DMS 273 treated with DMSO at 0.1 percent for 48 hours (cell line): ENCODE data around the gene TRAF2.

Source experiments
- DNase-seq: peaks from one replicate; lab custom pipeline; 2025; lab: John Stamatoyannopoulos, UW

The TRAF2 gene

DNA sequence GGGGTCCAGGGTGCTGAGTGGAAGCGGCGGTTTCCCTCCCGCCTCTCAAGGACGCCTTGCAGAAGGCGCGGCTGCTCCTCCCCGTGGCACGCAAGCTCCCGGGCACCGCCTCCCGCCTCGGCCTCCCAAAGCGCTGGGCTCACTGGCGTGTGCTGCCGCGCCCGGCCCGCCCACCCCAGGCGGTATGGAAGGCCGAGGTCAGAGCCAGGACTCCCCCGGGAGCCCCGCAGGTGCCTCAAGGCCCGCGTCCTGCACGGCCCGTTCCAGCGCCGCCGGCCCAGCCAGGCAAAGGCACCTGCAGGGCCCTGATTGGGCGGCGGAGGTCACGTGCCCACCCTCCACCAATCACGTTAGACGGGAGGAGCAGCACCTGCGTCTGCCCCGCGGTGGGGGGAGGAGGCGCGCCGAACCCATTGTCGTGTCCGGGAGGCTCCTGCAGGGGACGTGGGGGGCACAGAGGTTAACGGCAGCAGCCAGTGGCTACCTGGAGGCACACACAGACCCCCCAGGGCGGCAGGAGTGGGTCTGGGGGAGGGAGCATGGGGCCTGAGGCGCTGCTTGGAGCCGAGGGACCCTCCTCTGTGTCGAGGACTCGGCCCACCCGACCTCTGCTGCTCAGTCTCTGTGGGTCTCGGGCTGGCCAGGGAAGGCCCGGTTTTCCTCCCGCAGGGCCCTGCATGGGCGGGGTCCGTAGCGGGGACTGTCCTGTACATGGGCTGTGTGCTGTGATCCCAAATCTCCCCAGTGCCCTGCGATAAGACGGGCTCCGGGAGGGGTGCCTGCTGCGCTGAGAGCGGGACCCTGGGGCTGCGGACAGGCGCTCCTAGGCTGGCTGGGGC is 63.7 kb downstream of the TRAF2 start:
- DNase-seq = peak; percentile 41

DNA sequence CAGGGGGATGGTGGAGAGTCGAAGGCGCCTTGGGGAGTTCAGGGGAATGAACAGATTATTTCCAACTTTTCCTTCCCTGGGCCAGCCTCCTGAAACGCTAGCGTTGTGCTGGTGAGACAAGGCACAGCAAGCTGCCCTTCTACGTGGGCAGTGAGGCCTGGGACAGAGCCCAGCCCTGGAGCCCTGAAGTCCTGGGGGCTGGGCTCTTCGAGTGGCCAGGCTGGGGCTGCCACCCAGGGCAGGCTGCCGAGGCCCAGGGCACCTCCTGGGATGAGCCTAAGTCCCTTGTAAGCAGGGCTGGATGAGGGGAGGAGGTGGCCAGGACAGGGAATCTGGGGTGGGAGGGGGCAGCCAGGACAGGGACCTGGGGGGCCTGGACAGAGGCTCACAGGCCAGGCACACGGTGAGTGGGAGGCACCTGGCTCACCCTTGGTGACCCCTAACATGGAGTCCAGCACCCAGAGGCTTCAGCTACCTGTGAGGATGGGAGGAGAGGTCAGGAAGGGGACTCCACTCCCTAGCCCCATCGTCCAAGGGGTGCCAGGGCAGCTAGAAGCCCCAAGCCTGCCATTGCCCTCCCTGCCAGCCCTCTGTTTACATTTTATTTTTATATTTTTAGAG is 64.5 kb downstream of the TRAF2 start:
- no peak for DNase-seq

DNA sequence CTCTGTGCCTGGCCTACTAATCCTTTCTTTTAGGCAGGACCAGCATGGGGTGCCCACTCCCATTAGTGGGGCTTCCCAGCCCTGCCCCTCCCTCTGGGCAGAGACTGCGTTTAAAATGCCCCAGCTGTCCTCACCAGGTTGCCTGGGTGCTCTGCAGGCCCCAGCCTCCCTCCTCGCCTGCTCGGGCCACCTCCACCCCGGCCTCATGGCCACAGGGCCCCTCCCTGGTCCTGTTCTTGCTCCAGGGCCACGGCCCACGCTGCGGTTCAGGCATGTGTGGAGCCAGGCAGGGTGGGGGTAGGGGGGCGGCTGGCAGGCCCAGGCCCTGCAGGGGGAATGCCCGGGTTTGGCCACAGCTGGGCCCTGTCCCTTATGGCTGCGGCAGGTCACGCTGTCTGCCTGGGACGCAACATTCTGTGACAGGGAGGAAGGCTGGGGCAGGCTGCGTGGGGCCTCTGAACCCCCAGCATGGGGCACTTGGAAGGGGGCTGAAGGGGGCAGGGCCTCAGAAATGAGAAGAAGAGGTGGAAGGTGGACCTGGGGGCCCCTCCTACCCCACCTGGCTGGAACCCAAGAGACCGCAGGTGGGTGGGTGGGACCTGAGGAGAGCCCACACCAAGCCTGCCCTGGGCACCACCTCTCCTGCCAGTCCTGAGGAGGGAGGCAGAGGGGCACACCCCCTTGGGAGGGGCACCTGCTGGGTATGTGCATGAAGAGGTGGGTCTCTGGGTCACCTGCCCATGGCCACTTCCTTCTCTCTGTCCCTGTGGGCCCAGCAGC is 65.4 kb downstream of the TRAF2 start, which contains the start of gene LCN12:
Gene LCN12, plus strand, starts transcription at position 733 of the 780 bp plus-strand sequence. CDS start 55 bp downstream, outside the sequence.
- DNase-seq = no peak

GRCh38 chr9:136952321-136952850 is 66.1 kb downstream of the TRAF2 start:
- DNase-seq = no peak

- no peak for DNase-seq
Observed at GRCh38 chr9:136952876-136953770, 66.8 kb downstream of the TRAF2 start.

- DNase-seq = no peak
Observed at GRCh38 chr9:136953771-136954269, 67.5 kb downstream of the TRAF2 start.

- DNase-seq = no peak
Observed at GRCh38 chr9:136954270-136955083, 68.2 kb downstream of the TRAF2 start.

- no peak for DNase-seq
Observed at GRCh38 chr9:136955202-136955942, 69.1 kb downstream of the TRAF2 start.

DNA sequence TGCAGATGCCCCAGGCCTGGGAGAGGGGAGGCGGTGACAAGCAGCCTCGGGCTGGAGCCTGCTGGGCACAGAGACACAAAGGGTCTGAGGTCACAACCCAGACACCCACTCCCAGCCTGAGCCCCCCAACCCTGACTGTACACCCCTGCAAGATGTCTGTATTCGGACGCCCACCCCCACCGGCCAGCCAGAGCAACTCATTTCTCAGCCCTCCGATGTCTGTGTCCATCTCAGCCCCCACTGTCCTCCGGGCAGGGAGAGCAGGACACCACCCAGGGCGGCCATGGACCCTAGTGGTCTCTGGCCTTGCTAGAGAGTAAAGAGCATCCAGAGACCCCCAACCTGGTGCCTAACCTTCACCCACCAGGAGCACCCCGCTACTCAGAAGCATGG is 69.6 kb downstream of the TRAF2 start:
- DNase-seq = no peak

DNA sequence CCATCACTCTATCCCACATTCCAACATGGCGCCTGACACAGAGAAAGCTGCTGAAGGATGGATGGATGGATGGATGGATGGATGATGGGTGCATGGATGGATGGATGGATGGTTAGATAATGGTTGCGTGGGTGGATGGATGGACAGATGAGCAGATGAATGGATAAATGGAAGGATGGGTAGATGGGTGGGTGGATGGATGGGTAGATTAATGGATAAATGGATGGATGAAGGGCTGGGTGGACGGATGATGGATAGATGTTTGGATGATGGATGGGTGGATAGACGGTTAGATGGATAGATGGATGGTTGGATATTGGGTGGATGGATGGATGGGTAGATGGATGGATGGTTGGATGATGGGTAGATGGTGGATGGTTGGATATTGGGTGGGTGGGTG is 70.3 kb downstream of the TRAF2 start:
- DNase-seq = no peak

DNA sequence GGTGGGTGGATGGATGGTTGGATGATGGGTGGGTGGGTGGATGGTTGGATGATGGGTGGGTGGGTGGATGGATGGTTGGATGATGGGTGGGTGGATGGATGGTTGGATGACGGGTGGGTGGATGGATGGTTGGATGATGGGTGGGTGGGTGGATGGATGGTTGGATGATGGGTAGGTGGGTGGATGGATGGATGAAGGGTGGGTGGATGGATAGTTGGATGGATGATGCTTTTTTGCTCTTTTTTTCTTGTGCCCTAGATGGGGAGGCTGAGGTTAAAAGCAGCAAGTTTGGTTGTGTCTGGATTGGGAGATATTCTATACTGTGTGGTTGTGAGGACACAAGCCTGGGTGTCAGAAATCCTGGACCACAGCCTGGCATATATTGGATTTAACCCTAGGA is 71.1 kb downstream of the TRAF2 start:
- no peak for DNase-seq

DNA sequence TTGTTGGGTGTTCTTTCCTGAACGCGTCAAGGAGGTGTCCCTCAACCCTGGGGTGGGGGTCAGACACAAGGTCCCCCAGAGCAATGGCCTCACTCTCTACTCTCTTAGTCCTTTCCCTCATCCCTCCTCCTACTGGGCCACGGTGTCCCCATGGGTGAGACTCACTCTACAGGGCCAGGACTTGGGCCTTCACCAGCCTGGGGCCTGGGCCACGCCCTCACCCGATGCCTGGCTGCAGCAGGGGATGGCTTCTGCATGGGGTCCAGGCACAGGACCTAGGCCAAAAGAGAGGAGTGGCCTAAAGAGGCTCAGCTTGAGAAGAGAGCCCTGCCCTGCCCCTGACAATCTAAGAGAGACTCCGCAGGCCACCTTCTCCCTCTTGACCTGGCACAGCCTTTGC is 71.6 kb downstream of the TRAF2 start:
- no peak for DNase-seq

GRCh38 chr9:136958473-136958872 is 72.2 kb downstream of the TRAF2 start:
- no peak for DNase-seq

DNA sequence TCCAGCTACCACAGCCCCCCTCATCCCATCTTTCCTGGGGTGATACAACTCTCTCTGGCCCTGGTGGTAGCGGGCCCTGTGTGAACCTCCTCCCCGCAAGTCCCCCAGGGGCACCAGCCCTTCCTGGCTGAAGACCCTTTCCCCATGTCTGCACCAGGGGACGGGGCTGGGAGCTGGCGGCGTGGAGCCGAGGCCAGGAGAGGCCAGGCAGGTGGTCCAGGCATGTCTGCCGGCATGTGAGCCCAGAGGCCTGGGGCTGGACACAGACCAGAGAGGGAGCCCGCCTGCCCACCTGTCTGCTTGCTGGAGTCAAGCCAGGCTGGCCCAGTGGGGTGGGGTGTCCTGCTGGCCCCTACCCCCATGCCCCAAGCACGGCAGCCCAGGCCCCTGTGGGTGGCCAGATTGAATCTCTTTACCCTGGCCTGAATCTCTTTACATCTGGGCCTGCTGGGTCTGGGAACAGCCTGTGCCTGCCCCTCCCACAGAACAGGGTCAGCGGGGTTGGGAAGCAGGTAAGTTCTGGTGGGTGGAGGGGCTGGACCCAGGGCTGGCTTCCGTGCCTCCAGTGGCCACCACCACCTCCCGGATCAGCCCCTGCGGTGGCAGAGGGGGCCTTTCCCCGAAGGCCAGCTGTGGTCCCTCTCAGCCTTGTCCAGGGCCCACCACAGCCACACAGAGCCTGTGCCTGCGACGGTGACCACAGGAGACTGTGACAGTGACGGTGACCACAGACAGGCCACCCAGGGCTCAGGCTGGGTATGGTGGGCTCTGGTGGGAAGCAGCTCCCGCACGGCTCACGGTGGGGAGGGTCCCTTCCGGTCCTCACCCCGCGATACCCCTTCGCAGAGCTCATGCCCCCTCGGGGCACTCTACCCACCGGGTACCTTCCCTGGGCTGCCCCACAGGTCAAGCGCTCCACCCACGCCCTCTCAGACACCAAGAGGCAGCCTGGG is 72.9 kb downstream of the TRAF2 start:
- DNase-seq = no peak

DNA sequence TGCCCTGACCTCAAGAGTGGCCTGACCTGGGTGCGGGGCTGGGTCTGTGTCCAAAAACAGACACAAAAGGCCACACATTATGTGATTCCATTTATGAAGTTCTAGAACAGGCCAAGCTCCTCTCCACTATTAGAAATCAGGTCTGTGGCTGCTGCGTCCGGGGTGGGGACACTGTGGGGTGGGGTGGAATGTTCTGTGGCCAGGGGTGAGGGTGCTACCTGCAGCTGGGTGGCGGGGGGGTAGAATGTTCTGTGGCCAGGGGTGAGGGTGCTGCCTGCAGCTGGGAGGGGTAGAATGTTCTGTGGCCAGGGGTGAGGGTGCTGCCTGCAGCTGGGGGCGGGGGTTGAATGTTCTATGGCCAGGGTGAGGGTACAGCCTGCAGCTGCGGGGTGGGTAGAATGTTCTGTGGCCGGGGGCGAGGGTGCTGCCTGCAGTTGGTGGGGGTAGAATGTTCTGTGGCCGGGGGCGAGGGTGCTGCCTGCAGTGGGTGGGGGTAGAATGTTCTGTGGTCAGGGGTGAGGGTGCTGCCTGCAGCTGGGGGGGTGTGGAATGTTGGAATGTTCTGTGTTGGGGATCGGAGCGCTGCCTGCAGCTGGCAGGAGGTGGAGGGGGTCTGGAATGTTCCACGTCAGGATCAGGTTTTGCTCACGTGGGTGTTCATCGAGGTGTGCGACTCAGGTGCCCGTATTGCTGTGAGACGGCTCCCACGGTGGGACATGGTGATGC is 74.1 kb downstream of the TRAF2 start:
- DNase-seq = no peak

GRCh38 chr9:136960938-136961275 is 74.6 kb downstream of the TRAF2 start:
- no peak for DNase-seq

DNA sequence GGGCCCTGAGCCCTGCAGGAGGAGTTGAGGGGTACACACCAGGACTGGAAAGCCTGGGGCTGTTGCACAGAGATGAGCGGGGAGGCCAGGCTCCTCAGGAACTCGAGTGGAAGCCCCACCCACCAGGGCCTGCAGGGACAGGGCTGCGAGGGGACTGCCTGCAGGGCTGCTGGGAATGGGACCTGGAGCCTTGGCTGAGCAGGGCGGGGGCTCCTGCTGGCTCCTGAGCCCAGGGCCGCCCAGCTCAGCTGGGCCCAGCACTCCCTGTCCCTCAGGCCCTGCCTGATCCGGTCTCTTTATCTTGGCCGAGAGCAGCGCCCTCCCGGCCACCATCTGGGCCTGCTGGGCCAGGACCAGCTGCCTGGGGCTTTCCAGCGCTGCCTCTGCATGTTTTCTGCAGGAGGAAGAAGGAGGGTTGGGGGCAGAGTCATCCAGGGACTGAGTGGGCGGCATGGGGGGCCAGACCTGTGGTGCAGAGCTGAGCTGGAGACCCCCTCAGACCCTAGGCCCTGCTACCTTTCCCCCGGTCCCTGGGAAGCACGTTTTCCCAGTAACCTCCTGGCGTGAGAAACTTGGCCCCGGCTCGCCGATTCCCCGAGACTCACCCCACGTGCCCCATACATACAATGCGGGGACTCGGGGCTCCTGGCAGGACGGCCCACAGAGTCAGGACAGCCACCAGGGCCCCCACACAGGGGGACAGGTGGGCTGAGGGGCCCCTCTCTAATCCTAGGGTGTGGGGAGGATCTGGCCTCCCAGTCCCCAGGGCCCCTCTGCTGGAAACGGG is 75.2 kb downstream of the TRAF2 start:
- DNase-seq = peak; percentile 17
